Nephron progenitor cell (in vitro differentiated cells): ENCODE data around the gene THSD4.

ENCODE experiments used
- DNase-seq: peaks from one replicate; pipeline ENCODE4 v3.0.0; 2021
- H3K27ac Mint-ChIP-seq: 2 replicates; pipeline ENCODE4 v1.8.0; 2021; ENCODE audit warnings: mild to moderate bottlenecking, moderate library complexity, mixed read lengths
- H3K27me3 Mint-ChIP-seq: 2 replicates; pipeline ENCODE4 v1.8.0; 2021; ENCODE audit warnings: mild to moderate bottlenecking, low read depth, mixed read lengths; ENCODE audit not compliant: poor library complexity
- H3K36me3 Mint-ChIP-seq: 2 replicates; pipeline ENCODE4 v1.8.0; 2021; ENCODE audit warnings: low read depth, mixed read lengths
- H3K4me1 Mint-ChIP-seq: 2 replicates; pipeline ENCODE4 v1.8.0; 2021; ENCODE audit warnings: mixed read lengths
- H3K4me3 Mint-ChIP-seq: 2 replicates; pipeline ENCODE4 v1.8.0; 2021; ENCODE audit warnings: mild to moderate bottlenecking, moderate library complexity, mixed read lengths
- H3K9me3 Mint-ChIP-seq: 2 replicates; pipeline ENCODE4 v1.8.0; 2021; ENCODE audit warnings: mild to moderate bottlenecking, moderate library complexity, mixed read lengths
- TF ChIP-seq, protein P1 (sequence below): fragments of 200-600 bp; sonication (generic); IDR thresholded peaks from 2 replicates; pipeline ENCODE4 v1.5.0; 2021; ENCODE audit warnings: antibody characterized with exemption

The THSD4 gene

DNA sequence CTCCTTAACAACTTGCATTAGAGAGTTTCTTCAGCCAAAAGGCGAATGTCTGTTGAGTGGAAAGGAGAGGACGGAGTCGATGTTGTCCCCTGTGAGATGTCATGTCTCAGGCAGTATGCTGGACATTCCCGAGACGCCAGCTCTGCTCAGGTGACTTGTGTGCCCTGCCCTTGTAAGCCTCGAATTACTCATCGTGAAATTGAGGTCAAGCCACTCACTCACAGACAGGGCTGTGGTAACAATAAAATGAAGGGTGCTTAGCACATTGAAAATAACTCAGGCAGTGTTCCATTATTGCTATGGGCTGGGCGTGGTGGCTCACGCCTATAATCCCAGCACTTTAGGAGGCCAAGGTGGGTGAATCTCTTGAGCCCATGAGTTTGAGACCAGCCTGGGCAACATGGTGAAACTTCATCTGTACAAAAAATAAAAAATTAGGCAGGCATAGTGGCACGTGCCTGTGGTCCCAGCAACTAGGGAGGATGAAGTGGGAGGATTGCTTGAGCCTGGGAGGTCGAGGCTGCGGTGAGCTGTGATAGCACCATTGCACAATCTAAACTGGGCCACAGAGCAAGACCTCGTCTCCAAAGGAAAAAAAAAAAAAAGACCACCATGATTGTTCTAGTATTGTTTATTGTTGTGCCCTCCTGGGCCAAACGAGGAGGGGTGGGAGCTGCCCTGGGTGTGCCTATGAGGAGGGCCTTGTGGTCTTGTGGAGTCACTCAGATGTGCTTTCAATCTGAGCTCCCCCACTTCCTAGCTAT is 214.4 kb downstream of the THSD4 start:
- H3K36me3 Mint-ChIP-seq: no peaks in the 10 kb centered on the region
- H3K4me1 Mint-ChIP-seq: peaks cover 28% of the 10 kb centered on the region
- H3K27ac Mint-ChIP-seq: peak overlapping the region; percentile 22
- no peaks in the 10 kb centered on the region for H3K9me3 Mint-ChIP-seq
- DNase-seq: no peak
- TF ChIP-seq, protein P1, sequence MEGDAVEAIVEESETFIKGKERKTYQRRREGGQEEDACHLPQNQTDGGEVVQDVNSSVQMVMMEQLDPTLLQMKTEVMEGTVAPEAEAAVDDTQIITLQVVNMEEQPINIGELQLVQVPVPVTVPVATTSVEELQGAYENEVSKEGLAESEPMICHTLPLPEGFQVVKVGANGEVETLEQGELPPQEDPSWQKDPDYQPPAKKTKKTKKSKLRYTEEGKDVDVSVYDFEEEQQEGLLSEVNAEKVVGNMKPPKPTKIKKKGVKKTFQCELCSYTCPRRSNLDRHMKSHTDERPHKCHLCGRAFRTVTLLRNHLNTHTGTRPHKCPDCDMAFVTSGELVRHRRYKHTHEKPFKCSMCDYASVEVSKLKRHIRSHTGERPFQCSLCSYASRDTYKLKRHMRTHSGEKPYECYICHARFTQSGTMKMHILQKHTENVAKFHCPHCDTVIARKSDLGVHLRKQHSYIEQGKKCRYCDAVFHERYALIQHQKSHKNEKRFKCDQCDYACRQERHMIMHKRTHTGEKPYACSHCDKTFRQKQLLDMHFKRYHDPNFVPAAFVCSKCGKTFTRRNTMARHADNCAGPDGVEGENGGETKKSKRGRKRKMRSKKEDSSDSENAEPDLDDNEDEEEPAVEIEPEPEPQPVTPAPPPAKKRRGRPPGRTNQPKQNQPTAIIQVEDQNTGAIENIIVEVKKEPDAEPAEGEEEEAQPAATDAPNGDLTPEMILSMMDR: no peak
- no peaks in the 10 kb centered on the region for H3K27me3 Mint-ChIP-seq
- H3K4me3 Mint-ChIP-seq: no peak overlapping the region

DNA sequence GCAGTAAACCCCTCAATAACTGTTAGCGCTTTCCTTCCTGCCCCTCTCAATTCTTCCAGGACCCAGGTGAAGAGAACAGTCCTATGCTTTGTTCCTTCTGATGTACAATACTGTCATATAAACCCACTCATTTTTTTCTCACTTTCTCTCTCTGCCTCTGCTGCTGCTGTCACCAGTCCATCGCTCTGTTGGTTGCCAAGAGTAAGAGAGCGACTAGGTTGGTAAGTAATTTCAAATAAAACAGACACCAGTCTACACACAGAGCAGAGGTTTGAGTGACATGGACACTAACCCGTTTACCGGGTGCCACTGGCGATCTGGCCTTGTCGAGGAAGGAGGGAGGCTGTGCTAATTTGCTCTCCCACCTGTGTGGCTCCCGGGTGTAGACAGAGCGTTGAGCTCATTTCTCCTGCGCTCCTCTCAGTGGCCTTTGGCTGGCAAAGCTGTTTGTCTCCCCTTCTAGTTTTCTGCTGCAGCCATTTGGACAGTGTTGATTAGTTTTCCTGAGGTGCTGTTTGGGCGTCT is 215.4 kb downstream of the THSD4 start:
- TF ChIP-seq, protein P1: no peak
- DNase-seq: no peak
- Mint-ChIP-seq H3K27me3 (no peaks in the 10 kb centered on the region), H3K36me3 (no peaks in the 10 kb centered on the region), H3K4me1 (peaks cover 33% of the 10 kb centered on the region), H3K27ac (no peak overlapping the region), H3K9me3 (no peaks in the 10 kb centered on the region), H3K4me3 (no peak overlapping the region)

DNA sequence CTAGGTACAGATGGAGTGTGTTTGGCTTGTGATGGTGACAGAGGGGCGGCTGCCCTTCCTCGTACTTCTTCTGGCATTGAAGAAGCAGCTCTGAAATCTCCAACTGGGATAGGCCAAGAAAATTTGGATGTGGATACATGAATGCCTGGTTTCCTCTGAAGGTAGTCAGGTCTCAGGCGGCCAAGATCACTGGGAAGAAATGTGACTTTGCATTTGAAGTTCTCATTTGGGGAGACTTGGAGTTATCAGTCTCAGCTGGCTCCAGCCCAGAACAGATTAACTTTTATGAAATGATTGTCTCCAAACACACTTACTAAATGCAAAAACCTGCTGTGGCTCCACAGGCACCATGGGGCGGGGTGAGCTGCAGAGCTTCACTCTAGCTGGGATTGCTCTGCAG is 215.9 kb downstream of the THSD4 start:
- H3K4me1 Mint-ChIP-seq: peaks cover 38% of the 10 kb centered on the region

DNA sequence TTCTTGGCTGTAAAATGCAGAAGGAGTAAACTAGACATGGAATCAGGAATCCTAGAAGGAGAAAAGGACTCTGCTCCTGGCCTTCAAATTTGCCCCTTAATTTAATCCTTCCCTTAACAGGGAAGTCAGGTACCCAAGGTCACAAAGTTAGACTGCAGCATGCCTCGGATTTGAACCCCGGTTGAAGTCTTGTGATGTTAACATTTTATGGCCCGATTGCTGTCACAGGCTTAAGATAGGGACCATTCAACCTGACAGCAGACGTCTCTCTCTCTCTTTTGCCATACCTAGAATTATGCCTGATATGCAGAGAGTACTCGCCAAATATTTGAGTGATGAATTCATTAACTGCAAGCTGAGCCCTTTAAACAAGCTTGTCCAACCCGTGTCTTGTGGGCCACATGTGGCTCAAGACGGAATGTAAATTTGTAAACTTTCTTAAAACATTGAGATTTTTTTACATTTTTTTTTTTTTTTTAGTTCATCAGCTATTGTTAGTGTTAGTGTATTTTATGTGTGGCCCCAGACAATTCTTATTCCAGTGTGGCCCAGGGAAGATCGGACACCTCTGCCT is 217.2 kb downstream of the THSD4 start:
- Mint-ChIP-seq H3K4me3 (no peak overlapping the region), H3K36me3 (no peaks in the 10 kb centered on the region), H3K4me1 (peaks cover 48% of the 10 kb centered on the region), H3K9me3 (no peaks in the 10 kb centered on the region), H3K27ac (no peak overlapping the region), H3K27me3 (no peaks in the 10 kb centered on the region)
- TF ChIP-seq, protein P1: no peak
- no peak for DNase-seq

More for the DNA sequence above, 215.9 kb downstream of the THSD4 start:
- DNase-seq: no peak
- Mint-ChIP-seq H3K27me3 (no peaks in the 10 kb centered on the region), H3K9me3 (no peaks in the 10 kb centered on the region), H3K36me3 (no peaks in the 10 kb centered on the region), H3K27ac (no peak overlapping the region), H3K4me3 (no peak overlapping the region)
- TF ChIP-seq, protein P1: no peak

GRCh38 chr15:71333136-71333700 is 217.9 kb downstream of the THSD4 start:
- peaks cover 55% of the 10 kb centered on the region for H3K4me1 Mint-ChIP-seq
- no peaks in the 10 kb centered on the region for H3K36me3 Mint-ChIP-seq
- H3K9me3 Mint-ChIP-seq: no peaks in the 10 kb centered on the region

More at GRCh38 chr15:71333136-71333700, 217.9 kb downstream of the THSD4 start:
- H3K27me3 Mint-ChIP-seq: no peaks in the 10 kb centered on the region
- DNase-seq: no peak
- no peak overlapping the region for H3K4me3 Mint-ChIP-seq
- no peak overlapping the region for H3K27ac Mint-ChIP-seq
- TF ChIP-seq, protein P1: no peak
